ENCODE results near the gene WIPF1.
A peak's percentile ranks its signal among the peaks of the same experiment; 100 is the strongest.
"Not testable (repeated sequence)": the region's sequence is repeated elsewhere in the genome, so short reads cannot be mapped to it uniquely, and the experiment has no call there.

WIPF1 gene

DNA sequence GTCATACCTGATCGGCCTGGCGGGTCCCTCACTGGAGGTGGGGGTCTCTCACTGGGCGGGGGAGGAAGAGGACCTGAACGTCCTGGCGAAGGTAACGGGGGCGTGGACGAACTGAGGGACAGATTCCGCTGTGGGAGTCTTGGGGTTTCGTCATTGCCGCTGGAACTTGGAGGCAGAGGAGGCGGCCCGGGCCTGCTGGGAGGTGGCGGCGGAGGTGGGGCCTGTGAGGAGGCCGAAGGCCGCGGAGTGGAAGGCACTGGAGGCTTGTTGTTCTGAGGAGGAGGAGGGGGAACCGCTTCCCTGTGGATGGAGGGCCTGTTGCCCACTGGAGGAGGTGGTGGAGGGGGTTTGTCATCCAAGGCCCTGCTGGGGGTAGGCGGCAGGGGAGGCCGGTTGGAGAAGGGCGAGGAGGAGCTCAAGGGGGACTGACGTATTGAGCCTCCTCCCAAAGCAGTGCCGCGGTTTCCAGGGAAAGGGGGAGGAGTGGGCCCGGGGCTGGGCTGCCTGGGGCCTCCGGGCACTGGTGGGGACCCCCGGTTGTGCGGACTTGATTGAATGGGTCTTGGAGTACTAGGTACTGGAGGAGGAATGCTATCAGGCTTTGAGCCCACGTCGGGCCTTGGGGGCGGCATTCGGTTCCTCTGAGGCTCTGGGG is 25.8 kb downstream of the WIPF1 start:
- no peak for DNase-seq (ENCODE audit: low spot score)

GRCh38 chr2:174570318-174570958 is 27.2 kb downstream of the WIPF1 start:
- DNase-seq (ENCODE audit: low spot score) = no peak

DNA sequence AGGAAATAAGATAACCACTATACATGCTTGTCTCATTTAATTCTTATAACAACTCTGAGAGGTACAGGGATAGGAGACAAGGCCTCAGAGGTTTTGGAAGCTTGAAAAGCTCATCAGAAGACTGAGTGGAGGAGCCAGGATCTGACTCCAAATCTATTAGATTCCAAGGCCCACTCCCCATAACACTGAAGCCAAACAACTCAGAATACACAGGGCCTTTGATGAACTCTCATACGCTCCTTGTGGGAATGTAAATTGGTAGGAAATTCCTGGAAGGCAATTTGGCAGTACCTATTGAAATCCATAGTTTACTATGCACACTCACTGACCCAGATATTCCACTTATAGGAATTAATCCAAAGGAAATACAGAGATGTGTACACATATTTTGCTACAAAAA is 27.9 kb downstream of the WIPF1 start:
- DNase-seq (ENCODE audit: low spot score) = no peak

GRCh38 chr2:174568425-174568824 is 29.2 kb downstream of the WIPF1 start:
- DNase-seq (ENCODE audit: low spot score) = no peak

DNA sequence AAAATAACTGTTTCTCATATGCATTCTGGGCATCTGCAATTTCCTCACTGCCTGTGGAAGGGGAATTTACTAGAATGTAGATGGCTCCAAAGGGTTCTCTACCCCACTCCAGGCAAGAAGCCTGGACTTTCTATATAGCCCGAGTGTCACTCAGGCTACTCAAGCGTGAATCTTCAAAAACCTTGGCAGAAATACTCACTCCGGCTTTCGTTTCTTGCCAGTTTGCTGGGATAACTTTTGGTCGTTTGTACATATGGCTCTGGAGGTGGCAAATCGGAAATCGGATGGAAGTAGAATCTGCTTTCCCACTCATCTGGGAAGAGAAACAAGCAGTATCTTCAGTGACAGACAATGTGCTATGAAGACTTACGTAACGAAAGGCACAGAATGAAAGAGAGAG is 30.7 kb downstream of the WIPF1 start:
- no peak for DNase-seq (ENCODE audit: low spot score)

DNA sequence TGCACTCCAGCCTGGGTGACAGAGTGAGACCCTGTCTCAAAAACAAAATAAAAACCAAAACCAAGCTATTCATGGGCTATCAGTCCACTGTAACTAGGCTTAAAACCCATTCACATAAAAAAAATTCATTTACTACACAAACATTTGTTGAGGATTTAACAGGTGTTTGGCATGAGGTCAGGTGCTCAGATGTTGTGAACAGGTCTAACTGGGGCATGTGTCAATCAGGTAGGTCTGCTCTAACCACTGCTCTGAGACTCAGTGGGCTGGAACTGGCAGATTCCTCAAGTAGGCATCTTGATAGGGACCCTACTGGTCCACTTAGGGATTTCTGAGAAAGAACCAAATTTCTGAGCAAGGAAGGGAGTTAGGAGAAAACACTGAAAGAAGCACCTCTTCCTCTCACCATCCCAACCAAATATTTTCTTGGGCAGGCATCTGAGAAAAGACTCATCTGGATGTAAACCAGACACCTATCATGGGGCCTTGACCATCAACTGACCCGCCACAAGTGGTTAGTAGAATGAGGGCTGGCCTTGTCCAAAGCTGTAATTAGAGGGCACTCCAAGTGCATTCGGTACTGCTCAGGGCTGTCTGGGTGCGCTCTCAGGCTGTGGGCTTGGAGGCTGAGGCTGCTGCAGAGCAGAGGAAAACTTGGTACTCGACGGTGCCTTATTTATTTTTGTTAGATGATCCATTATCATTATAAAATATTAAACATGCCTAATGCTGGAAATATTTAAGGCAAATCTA is 33.9 kb downstream of the WIPF1 start:
- DNase-seq (ENCODE audit: low spot score) = no peak

DNA sequence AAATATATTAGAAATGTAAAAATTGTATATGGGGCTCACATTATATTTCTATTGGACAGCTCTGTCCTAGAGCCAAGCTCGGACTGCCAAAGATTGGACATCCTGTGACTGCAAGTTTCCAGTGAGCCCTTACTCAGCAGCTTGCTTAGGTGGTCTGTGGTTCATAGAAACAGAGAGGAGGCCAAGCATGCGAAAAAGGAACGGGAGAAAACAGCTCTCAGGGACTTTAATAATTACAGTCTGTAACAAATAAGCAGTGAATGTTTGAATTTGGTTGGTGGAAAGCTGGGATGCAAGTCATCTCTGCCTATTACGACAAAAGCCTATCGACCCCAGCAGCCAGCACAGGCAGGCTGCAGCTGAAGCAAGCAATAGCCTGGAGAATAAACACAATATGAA is 35.6 kb downstream of the WIPF1 start:
- DNase-seq (ENCODE audit: low spot score) = no peak

GRCh38 chr2:174561283-174561971 is 36.2 kb downstream of the WIPF1 start:
- no peak for DNase-seq (ENCODE audit: low spot score)

DNA sequence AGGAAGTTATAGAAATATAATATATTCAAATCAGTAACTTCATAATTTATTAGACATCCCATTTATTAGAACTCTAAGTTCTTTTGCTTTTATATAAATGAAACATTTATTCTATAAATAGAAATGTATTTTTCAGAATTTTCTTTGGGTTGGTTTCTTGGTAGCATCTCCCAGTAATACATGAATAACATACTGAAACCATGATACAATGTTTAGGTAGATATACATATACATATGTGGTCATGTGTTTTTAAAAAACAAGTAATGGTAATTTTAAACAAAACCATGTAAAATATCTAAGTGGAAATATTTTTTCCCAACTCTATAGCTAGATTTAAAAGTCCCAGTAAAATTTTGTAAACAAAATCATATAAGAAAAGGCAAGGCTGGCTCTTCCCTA is 36.9 kb downstream of the WIPF1 start:
- no peak for DNase-seq (ENCODE audit: low spot score)

GRCh38 chr2:174555998-174556397 is 41.6 kb downstream of the WIPF1 start:
- no peak for DNase-seq (ENCODE audit: low spot score)

DNA sequence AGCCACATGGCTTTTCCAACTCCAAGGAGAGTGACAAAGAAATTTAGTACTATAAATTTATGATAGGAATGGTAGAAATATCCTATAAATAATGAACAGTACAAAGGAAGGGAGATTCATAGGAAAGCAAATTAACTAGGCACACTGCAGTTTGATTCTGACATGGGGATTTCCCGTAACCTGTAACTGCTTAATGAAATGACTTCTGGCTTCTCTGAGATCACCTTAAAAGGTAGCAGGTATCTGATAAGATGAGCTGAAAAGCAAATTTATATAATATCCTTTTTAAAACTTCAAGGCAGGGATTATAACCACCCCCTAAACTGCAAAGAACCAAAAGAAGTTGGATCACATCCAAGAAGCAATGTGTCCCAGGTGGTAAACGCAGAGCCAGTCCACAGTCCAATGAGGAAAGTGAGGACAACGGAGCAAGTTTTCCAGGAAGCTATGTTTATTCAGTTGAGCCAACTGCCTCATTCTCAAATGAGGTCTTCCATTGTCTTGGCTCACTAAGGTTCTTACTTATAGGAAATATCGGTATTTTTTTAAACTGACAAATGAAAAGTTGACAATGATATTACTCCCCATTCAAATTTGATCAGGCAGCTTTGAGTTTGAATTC is 43.0 kb downstream of the WIPF1 start:
- DNase-seq (ENCODE audit: low spot score) = peak; percentile 26

GRCh38 chr2:174553811-174554493 is 43.7 kb downstream of the WIPF1 start:
- no peak for DNase-seq (ENCODE audit: low spot score)

GRCh38 chr2:174552880-174553279 is 44.7 kb downstream of the WIPF1 start:
- DNase-seq (ENCODE audit: low spot score) = no peak

GRCh38 chr2:174551697-174552096 is 45.9 kb downstream of the WIPF1 start:
- no peak for DNase-seq (ENCODE audit: low spot score)

DNA sequence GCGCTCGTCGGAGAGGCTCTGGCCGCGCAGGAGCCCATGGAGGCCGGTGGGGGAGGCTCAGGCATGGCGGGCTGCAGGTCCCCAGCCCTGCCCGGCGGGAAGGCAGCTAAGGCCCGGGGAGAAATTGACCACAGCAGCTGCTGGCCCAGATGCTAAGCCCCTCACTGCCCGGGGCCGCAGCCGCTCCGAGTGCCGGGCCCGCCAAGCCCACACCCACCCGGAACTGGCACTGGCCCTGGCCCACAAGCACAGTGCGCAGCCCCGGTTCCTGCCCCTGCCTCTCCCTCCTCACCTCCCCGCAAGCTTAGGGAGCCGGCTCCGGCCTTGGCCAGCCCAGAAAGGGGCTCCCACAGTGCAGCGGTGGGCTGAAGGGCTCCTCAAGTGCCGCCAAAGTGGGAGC is 49.0 kb downstream of the WIPF1 start:
- not testable (repeated sequence) for DNase-seq (ENCODE audit: low spot score)

GRCh38 chr2:174548021-174548420 is 49.6 kb downstream of the WIPF1 start:
- not testable (repeated sequence) for DNase-seq (ENCODE audit: low spot score)

DNA sequence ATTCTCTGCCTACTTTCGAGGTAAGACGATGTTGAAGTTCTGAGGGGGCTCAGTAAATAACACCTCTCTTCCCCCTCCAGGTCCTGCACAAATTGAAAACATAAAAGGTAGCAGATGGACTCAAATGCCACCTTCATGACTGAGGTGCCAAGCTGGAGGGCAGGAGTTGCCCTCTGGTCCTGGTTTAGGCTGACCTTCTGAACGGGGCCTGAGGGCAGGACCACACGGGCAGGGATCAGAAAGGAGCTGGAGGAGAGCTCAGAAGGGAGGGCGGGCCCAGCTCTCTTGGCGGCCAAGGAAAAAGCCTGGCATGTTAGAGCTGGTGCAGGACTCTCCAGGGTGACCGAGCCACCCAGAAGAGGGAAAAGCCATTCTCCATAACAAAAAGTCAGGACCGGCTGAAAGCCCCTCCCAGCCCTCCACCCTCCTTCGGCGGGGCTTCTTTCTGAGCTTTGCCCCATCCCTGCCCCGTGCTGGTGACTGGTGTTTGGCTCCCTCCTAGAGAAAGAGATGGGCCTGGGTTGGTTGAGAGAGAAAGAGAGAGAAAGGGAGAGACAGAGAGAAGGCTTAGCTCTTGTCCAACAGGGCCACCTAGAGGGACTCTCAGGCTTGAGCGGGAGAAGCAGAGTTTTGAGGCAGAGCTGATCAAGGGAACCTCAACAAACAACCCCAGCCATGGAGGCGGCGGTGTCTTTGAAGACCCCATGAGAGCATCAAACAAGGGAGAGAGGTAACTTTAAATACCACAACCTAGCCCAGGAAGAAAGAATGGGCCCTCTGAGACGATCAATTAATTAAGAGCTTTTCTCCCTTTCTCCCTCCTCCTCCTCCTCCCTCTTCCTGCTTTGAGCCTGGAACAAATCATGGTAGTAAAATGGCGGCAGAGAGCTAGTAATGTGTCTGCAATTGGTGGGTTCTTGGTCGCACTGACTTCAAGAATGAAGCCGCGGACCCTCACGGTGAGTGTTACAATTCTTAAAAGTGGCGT is 50.8 kb downstream of the WIPF1 start:
- peak; percentile 82 for DNase-seq (ENCODE audit: low spot score)

- no peak for DNase-seq (ENCODE audit: low spot score)
Measured at GRCh38 chr2:174545240-174545639, 52.4 kb downstream of the WIPF1 start.

DNA sequence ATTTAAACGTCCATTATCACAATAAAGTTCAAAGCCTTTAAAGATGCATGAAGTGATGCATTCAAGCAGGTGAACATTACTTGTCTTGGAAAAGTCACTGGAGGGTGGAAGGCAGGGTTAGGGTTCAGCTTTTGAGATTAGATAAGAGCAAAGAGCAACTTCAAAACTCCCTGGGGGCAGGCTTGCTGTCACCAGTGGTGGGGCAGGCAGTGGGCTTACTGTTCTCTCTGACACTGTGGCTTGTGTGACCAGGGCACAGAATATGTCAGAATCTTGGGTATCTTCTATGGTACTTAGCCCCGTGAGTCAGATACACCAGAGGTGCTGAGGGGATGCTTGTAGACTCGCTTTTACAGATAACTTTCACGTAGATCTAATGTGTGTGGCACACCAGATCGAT is 52.8 kb downstream of the WIPF1 start:
- DNase-seq (ENCODE audit: low spot score) = no peak

DNA sequence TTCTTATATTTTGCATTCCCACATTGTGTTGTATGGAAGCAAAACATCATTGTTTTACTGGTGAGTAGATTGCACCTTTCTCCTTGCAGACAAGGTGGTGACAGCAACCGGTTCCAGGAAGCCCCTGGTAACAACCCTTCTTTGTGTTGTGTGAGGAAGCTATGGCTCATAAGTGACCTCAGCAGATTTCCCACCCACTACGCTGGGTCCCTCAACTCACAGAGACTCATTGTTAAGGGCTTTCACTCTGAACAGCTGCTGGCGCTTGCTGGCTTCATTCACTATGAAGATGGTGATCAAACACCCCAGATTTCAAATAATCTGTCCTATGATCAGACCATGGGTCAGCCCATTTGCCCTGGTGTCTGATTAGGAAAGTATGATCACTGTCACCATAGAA is 53.4 kb downstream of the WIPF1 start:
- DNase-seq (ENCODE audit: low spot score) = no peak

Measured in HuH-7 (cell line).